HepG2 (cell line): ENCODE measurements around the gene ANO4.

Experiments
- ATF2 ChIP-seq: sonication (generic); formaldehyde crosslinking; IDR thresholded peaks from 2 replicates; pipeline ENCODE4 v1.4.0; 2020; ENCODE audit warnings: missing genetic modification reagents
- BHLHE40 ChIP-seq: IDR thresholded peaks from 2 replicates; pipeline ENCODE4 v1.6.1; 2011; ENCODE audit warnings: low read length, improper control_type of control experiment
- CC2D1A ChIP-seq: sonication (generic); formaldehyde crosslinking; IDR thresholded peaks from 2 replicates; pipeline ENCODE4 v1.8.1; 2023; ENCODE audit warnings: mild to moderate bottlenecking, missing genetic modification reagents
- CTCF ChIP-seq: sonication (generic); formaldehyde crosslinking; IDR thresholded peaks from 2 replicates; pipeline ENCODE4 v1.5.0; 2020; ENCODE audit warnings: mild to moderate bottlenecking, missing genetic modification reagents, moderate library complexity
- ESRRA ChIP-seq: sonication (generic); formaldehyde crosslinking; IDR thresholded peaks from 2 replicates; pipeline ENCODE4 v1.5.1; 2020; ENCODE audit warnings: mild to moderate bottlenecking, low read depth, missing genetic modification reagents
- HOMEZ ChIP-seq: IDR thresholded peaks from 2 replicates; pipeline ENCODE4 v1.6.1; 2016; ENCODE audit warnings: low read depth
- IRF9 ChIP-seq: sonication (generic); formaldehyde crosslinking; IDR thresholded peaks from 2 replicates; pipeline ENCODE4 v1.8.0; 2022; ENCODE audit warnings: missing genetic modification reagents, mild to moderate bottlenecking, borderline replicate concordance
- PATZ1 ChIP-seq: sonication (generic); formaldehyde crosslinking; IDR thresholded peaks from 2 replicates; pipeline ENCODE4 v1.4.0; 2020; ENCODE audit warnings: missing genetic modification reagents
- POLR2A ChIP-seq, 2 experiments: IDR thresholded peaks; 2 replicates each; pipeline ENCODE4 v1.6.1; 2011; ENCODE audit warnings: low read depth in 2 of 2, low read length in 2 of 2, mild to moderate bottlenecking in 1 of 2, moderate library complexity in 1 of 2; ENCODE audit not compliant: insufficient read depth in 1 of 2
- RAD21 ChIP-seq: fragments of 450-650 bp; formaldehyde crosslinking; IDR thresholded peaks from 2 replicates; pipeline ENCODE4 v1.5.0; 2020; ENCODE audit warnings: mild to moderate bottlenecking
- RNF219 ChIP-seq: sonication (generic); formaldehyde crosslinking; IDR thresholded peaks from 2 replicates; pipeline ENCODE4 v1.5.0; 2020; ENCODE audit warnings: mild to moderate bottlenecking, missing genetic modification reagents
- SAFB2 ChIP-seq: sonication (generic); formaldehyde crosslinking; IDR thresholded peaks from 2 replicates; pipeline ENCODE4 v1.5.1; 2020; ENCODE audit warnings: missing genetic modification reagents, low read depth, mild to moderate bottlenecking, borderline replicate concordance
- SP4 ChIP-seq: sonication (generic); formaldehyde crosslinking; IDR thresholded peaks from 2 replicates; pipeline ENCODE4 v1.8.1; 2023; ENCODE audit warnings: mild to moderate bottlenecking, missing genetic modification reagents
- TGIF2 ChIP-seq: IDR thresholded peaks from 2 replicates; pipeline ENCODE4 v1.6.1; 2016; ENCODE audit warnings: control low read depth, missing compliant biosample characterization

GRCh38 chr12:100936661-100937060 lies 142.1 kb downstream of the ANO4 start:
- no peak for TF ChIP-seq IRF9 (CRISPR knock-in tag)
- TF ChIP-seq CTCF (CRISPR knock-in tag) = no peak
- TF ChIP-seq SAFB2 = no peak
- no peak for TF ChIP-seq SP4 (CRISPR knock-in tag)
- no peak for TF ChIP-seq CC2D1A (CRISPR knock-in tag)
- TF ChIP-seq HOMEZ (CRISPR knock-in tag) = no peak
- no peak for TF ChIP-seq BHLHE40
- no peak for TF ChIP-seq RNF219
- TF ChIP-seq PATZ1 (CRISPR knock-in tag) = no peak
- TF ChIP-seq TGIF2 (CRISPR knock-in tag) = no peak
- no peak for TF ChIP-seq ATF2 (CRISPR knock-in tag)
- no peak for TF ChIP-seq POLR2A (IDR thresholded peaks at IDR 0.05; ENCODE audit: insufficient read depth in 1 of 2, low read depth in 2 of 2, low read length in 2 of 2)
- TF ChIP-seq RAD21 (CRISPR knock-in tag) = no peak
- TF ChIP-seq ESRRA (CRISPR knock-in tag) = no peak
